Endothelial cell of umbilical vein (primary cell): ENCODE results near the gene PYHIN1. TPM values are rescaled to one million over a fixed set of nuclear protein-coding genes. Genes with fewer than 3 reads are reported as not detected.

Experiments
- BruUV-seq: library from RNA; stranded (reverse); fragments of 400-500 nt; replicated peaks from 2 replicates; lab custom pipeline; 2021; lab: Mats Ljungman, UMichigan
- CTCF ChIA-PET: fragments of 300-600, 350-600 bp; sonication (Branson Sonifier 250); formaldehyde crosslinking; loops from one replicate; lab custom pipeline; 2021; ENCODE audit warnings: antibody characterized with exemption, inconsistent platforms; lab: Charles Lee
- POLR2A ChIA-PET: fragments of 300-600, 350-600 bp; sonication (Branson Sonifier 250); formaldehyde crosslinking; loops from one replicate; lab custom pipeline; 2021; ENCODE audit warnings: antibody characterized with exemption, inconsistent platforms; lab: Charles Lee
- DNase-seq: peaks from one replicate; pipeline ENCODE4 v3.0.0-alpha.2; 2011; ENCODE audit warnings: low read depth, low spot score
- FAIRE-seq: peaks from 2 replicates; lab custom pipeline; 2011; peaks lifted over from hg19 to GRCh38; lab: Jason Lieb, UNC
- H2AFZ ChIP-seq: 2 replicates; pipeline ENCODE4 v1.6.0; 2012; ENCODE audit warnings: low read depth, low read length, control low read depth, inconsistent platforms
- H3K27ac ChIP-seq: 2 replicates; pipeline ENCODE4 v1.5.1; 2011; ENCODE audit warnings: low read depth, mild to moderate bottlenecking, control low read depth, low read length, moderate library complexity; ENCODE audit not compliant: insufficient read depth
- H3K27me3 ChIP-seq, 2 experiments: 2 replicates each; pipeline versions ENCODE4 v1.6.0 to v1.6.1; 2011; ENCODE audit warnings: low read length in 2 of 2, mixed read lengths in 1 of 2; ENCODE audit not compliant: control insufficient read depth in 2 of 2, insufficient read depth in 2 of 2
- H3K36me3 ChIP-seq, 2 experiments: 2 replicates in 1 of 2; 3 replicates in 1 of 2; pipeline ENCODE4 v1.5.1; 2011; ENCODE audit warnings: low read length in 2 of 2, mild to moderate bottlenecking in 1 of 2, moderate library complexity in 1 of 2; ENCODE audit not compliant: control insufficient read depth in 2 of 2, insufficient read depth in 2 of 2; ENCODE audit errors: extremely low read depth in 1 of 2
- H3K4me1 ChIP-seq: 3 replicates; pipeline ENCODE4 v1.5.1; 2011; ENCODE audit warnings: mild to moderate bottlenecking, low read length; ENCODE audit not compliant: control insufficient read depth, insufficient read depth; ENCODE audit errors: extremely low read depth
- H3K4me2 ChIP-seq: 2 replicates; pipeline ENCODE4 v1.6.1; 2011; ENCODE audit warnings: low read length, control low read depth, mixed read lengths; ENCODE audit not compliant: insufficient read depth
- H3K4me3 ChIP-seq, 3 experiments: fragments of 200-600 bp in 1 of 3; sonication (generic), shearing (Covaris generic) in 1 of 3; replicated peaks in 1 of 3; 2 replicates each; pipeline ENCODE4 v1.5.1; 2011 to 2016; ENCODE audit warnings: control low read depth in 3 of 3, low read length in 3 of 3, mild to moderate bottlenecking in 2 of 3, inconsistent platforms in 1 of 3, low read depth in 1 of 3, moderate library complexity in 1 of 3; ENCODE audit not compliant: insufficient read depth in 1 of 3
- H3K79me2 ChIP-seq: 2 replicates; pipeline ENCODE4 v1.6.0; 2012; ENCODE audit warnings: low read length, inconsistent platforms; ENCODE audit not compliant: control insufficient read depth, insufficient read depth
- H3K9ac ChIP-seq: replicated peaks from 2 replicates; pipeline ENCODE3; 2011; ENCODE audit warnings: low read length, control low read depth; ENCODE audit not compliant: insufficient read depth; ENCODE audit errors: extremely low read depth
- H3K9me1 ChIP-seq: replicated peaks from 3 replicates; pipeline ENCODE4 v1.6.0; 2011; ENCODE audit warnings: mild to moderate bottlenecking, low read length; ENCODE audit not compliant: control insufficient read depth, insufficient read depth; ENCODE audit errors: extremely low read depth
- H3K9me3 ChIP-seq: replicated peaks from 2 replicates; pipeline ENCODE4 v1.5.1; 2012; ENCODE audit warnings: low read length, inconsistent platforms; ENCODE audit not compliant: control insufficient read depth, insufficient read depth
- H4K20me1 ChIP-seq: replicated peaks from 2 replicates; pipeline ENCODE3; 2011; ENCODE audit warnings: mild to moderate bottlenecking, low read length; ENCODE audit not compliant: control insufficient read depth, insufficient read depth; ENCODE audit errors: extremely low read depth
- EZH2 ChIP-seq: IDR thresholded peaks from 2 replicates; pipeline ENCODE4 v1.6.1; 2012; ENCODE audit warnings: borderline replicate concordance, low read depth, mild to moderate bottlenecking, moderate library complexity, low read length, inconsistent platforms; ENCODE audit not compliant: severe bottlenecking
- FOS ChIP-seq: IDR thresholded peaks from 2 replicates; pipeline ENCODE4 v1.6.1; 2011; ENCODE audit warnings: mild to moderate bottlenecking, low read length, moderate library complexity, borderline replicate concordance; ENCODE audit not compliant: insufficient read depth
- GATA2 ChIP-seq: IDR thresholded peaks from 2 replicates; pipeline ENCODE4 v1.7.0; 2011; ENCODE audit warnings: low read depth, mild to moderate bottlenecking, moderate library complexity, mixed read lengths, low read length; ENCODE audit not compliant: insufficient read length, insufficient read depth
- JUN ChIP-seq: IDR thresholded peaks from 2 replicates; pipeline ENCODE4 v1.6.1; 2011; ENCODE audit warnings: borderline replicate concordance, low read depth; ENCODE audit not compliant: insufficient read length, insufficient read depth
- MYC ChIP-seq: IDR thresholded peaks from one replicate; pipeline ENCODE4 v1.6.1; 2011; ENCODE audit warnings: mild to moderate bottlenecking, low read depth, low read length
- POLR2A ChIP-seq: IDR thresholded peaks from 2 replicates; pipeline ENCODE4 v1.6.1; 2012; ENCODE audit warnings: low read depth, mild to moderate bottlenecking, control low read depth, low read length
- POLR2AphosphoS5 ChIP-seq: IDR thresholded peaks from 2 replicates; pipeline ENCODE4 v1.6.1; 2012; ENCODE audit warnings: low read depth, mild to moderate bottlenecking, control low read depth, low read length, moderate library complexity; ENCODE audit not compliant: insufficient read depth
- dilution Hi-C: fragments of 300-500 bp; cut with MboI; formaldehyde crosslinking; loops from one replicate; pipeline ENCODE4 v1.15.0; 2019; ENCODE audit warnings: low sequenced_read_pairs; ENCODE audit not compliant: extremely low pct_ligation_motif_present
- intact Hi-C: fragments of 100-400 bp; cut with micrococcal nuclease; formaldehyde crosslinking; loops from one replicate; pipeline ENCODE4 v1.10.0; 2022
- polyA plus RNA-seq, 4 experiments: library from polyadenylated mRNA; depleted of rRNA in 3 of 4; stranded (reverse) in 3 of 4; unstranded in 1 of 4; fragments of >200 nt; gene quantifications; 2 replicates each; pipeline versions ENCODE4 v1.2.1 to v1.2.3, GENCODE V29; 2011 to 2012; ENCODE audit warnings: missing spikeins in 1 of 4
- total RNA-seq: library from RNA; stranded (reverse); gene quantifications from 2 replicates; pipeline ENCODE4 v1.2.3, GENCODE V29; 2021
- TF ChIP-seq, protein P1 (sequence below), 2 donors: IDR thresholded peaks; 1 replicate in 1 of 2; 2 replicates in 1 of 2; pipeline ENCODE4 v1.5.1; 2011; ENCODE audit warnings: low read length in 2 of 2, mild to moderate bottlenecking in 2 of 2, moderate library complexity in 2 of 2, control low read depth in 1 of 2, inconsistent platforms in 1 of 2, low read depth in 1 of 2; ENCODE audit not compliant: insufficient read depth in 1 of 2; ENCODE audit errors: extremely low read depth in 1 of 2
- TF ChIP-seq, protein P2 (sequence below): IDR thresholded peaks from 2 replicates; pipeline ENCODE4 v1.6.1; 2011; ENCODE audit not compliant: insufficient read depth, insufficient read length

PYHIN1 gene
- total and polyA plus RNA-seq, 2 donors (not counting 3 experiments of a cell fraction or from before 2014, with no cell fraction given): not detected

GRCh38 chr1:158978730-158979129, 47.4 kb downstream of the PYHIN1 start:
- Histone ChIP-seq H3K4me3 (no peak overlapping the region), H3K4me1 (no peaks in the 10 kb centered on the region), H3K36me3 (no peaks in the 10 kb centered on the region), H3K27me3 (peaks cover 2% of the 10 kb centered on the region in 2 experiments), H3K9me1 (no peaks in the 10 kb centered on the region), H3K79me2 (no peaks in the 10 kb centered on the region), H4K20me1 (no peaks in the 10 kb centered on the region), H3K9ac (no peak overlapping the region), H3K4me2 (no peak overlapping the region), H3K9me3 (no peaks in the 10 kb centered on the region), H3K27ac (no peak overlapping the region), H2AFZ (no peak overlapping the region)
- DNase-seq: no peak
- intact Hi-C loops (no loop called here), dilution Hi-C loops (no loop called here)
- CTCF ChIA-PET: interaction anchor here (1.0 to 1.4 kb wide), 2 partner anchors 16 to 20 kb away, joined by 3 to 4 read pairs; no protein-coding TSS in a partner anchor
- POLR2A ChIA-PET: no interaction called here
- TF ChIP-seq, protein P1, sequence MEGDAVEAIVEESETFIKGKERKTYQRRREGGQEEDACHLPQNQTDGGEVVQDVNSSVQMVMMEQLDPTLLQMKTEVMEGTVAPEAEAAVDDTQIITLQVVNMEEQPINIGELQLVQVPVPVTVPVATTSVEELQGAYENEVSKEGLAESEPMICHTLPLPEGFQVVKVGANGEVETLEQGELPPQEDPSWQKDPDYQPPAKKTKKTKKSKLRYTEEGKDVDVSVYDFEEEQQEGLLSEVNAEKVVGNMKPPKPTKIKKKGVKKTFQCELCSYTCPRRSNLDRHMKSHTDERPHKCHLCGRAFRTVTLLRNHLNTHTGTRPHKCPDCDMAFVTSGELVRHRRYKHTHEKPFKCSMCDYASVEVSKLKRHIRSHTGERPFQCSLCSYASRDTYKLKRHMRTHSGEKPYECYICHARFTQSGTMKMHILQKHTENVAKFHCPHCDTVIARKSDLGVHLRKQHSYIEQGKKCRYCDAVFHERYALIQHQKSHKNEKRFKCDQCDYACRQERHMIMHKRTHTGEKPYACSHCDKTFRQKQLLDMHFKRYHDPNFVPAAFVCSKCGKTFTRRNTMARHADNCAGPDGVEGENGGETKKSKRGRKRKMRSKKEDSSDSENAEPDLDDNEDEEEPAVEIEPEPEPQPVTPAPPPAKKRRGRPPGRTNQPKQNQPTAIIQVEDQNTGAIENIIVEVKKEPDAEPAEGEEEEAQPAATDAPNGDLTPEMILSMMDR (IDR thresholded peaks at IDR 0.05; ENCODE audit: extremely low read depth in 1 of 2, insufficient read depth in 1 of 2, low read depth in 1 of 2, low read length in 2 of 2): no peak
- TF ChIP-seq GATA2 (no peak), FOS (no peak), POLR2A (no peak), JUN (no peak), POLR2AphosphoS5 (no peak), EZH2 (no peak), MYC (no peak)
- TF ChIP-seq, protein P2, sequence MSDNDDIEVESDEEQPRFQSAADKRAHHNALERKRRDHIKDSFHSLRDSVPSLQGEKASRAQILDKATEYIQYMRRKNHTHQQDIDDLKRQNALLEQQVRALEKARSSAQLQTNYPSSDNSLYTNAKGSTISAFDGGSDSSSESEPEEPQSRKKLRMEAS: no peak
- no peak for FAIRE-seq
- no TSS peak for BruUV-seq
